HFF-Myc (cell line): ENCODE data around the gene RADIL.
"Not testable (repeated sequence)": the region's sequence is repeated elsewhere in the genome, so short reads cannot be mapped to it uniquely, and the experiment has no call there.

Source experiments
- DNase-seq: peaks from one replicate; pipeline ENCODE4 v3.0.0-alpha.2; 2011; ENCODE audit warnings: low read depth; ENCODE audit errors: extremely low read depth
- H3K4me3 ChIP-seq: replicated peaks from 2 replicates; pipeline ENCODE4 v1.5.1; 2011; ENCODE audit warnings: low read depth, mild to moderate bottlenecking, control low read depth, low read length
- TF ChIP-seq, protein P1 (sequence below): IDR thresholded peaks from 2 replicates; pipeline ENCODE4 v1.5.1; 2012; ENCODE audit warnings: mild to moderate bottlenecking, low read depth, low read length, control low read depth; ENCODE audit errors: missing control alignments

The RADIL gene

DNA sequence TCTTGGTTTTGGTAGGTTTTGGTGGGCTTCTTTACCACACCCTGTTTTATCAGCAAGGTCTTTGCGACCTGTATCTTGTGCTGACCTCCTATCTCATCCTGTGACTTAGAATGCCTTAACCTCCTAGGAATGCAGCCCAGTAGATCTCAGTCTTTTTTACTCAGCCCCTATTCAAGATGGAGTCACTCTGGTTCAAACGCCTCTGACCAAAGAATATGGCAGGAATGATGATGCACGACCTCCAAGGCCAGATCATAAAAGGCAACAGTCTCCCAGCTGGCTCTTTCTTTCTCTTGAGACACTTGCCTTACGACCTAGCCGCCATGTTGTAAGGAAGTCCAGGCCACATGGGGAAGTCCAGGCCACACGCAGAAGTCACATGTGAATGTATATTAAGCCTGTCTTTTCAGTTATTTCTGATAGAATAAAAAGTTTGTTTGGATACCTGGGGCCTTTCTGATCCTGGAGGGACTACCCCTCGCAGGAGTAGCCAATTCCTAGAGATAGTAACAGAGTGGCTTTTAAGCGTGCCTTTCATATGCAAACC is 10.5 kb upstream of the RADIL start:
- DNase-seq, result no peak

DNA sequence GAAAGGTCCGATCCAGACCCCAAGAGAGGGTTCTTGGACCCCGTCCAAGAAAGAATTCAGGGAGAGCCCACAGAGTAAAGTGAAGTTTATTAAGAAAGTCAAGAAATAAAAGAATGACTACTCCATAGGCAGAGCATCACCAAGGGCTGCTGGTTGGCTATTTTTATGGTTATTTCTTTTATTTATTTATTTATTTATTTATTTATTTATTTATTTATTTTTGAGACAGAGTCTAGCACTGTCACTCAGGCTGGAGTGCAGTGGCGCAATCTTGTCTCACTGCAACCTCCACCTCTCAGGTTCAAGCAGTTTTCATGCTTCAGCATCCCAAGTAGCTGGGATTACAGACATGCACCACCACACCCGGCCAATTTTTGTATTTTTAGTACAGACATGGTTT is 9.7 kb upstream of the RADIL start:
- H3K4me3 ChIP-seq, DNase-seq: not testable (repeated sequence)

More for the DNA sequence above, 10.5 kb upstream of the RADIL start:
- TF ChIP-seq, protein P1, sequence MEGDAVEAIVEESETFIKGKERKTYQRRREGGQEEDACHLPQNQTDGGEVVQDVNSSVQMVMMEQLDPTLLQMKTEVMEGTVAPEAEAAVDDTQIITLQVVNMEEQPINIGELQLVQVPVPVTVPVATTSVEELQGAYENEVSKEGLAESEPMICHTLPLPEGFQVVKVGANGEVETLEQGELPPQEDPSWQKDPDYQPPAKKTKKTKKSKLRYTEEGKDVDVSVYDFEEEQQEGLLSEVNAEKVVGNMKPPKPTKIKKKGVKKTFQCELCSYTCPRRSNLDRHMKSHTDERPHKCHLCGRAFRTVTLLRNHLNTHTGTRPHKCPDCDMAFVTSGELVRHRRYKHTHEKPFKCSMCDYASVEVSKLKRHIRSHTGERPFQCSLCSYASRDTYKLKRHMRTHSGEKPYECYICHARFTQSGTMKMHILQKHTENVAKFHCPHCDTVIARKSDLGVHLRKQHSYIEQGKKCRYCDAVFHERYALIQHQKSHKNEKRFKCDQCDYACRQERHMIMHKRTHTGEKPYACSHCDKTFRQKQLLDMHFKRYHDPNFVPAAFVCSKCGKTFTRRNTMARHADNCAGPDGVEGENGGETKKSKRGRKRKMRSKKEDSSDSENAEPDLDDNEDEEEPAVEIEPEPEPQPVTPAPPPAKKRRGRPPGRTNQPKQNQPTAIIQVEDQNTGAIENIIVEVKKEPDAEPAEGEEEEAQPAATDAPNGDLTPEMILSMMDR, result no peak
- H3K4me3 ChIP-seq, result no peak overlapping the region

DNA sequence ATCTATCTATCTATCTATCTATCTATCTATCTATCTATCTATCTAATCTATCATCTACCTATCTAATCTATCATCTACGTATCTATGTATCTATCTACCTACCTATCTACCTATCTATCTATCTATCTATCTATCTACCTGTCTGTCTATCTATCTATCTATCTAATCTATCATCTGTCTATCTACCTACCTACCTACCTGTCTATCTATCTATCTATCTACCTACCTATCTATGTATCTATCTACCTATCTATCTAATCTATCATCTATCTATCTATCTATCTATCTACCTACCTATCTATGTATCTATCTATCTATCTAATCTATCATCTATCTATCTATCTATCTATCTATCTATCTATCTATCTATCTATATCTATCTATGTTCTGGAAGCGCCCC is 8.0 kb upstream of the RADIL start:
- DNase-seq, H3K4me3 ChIP-seq: not testable (repeated sequence)

DNA sequence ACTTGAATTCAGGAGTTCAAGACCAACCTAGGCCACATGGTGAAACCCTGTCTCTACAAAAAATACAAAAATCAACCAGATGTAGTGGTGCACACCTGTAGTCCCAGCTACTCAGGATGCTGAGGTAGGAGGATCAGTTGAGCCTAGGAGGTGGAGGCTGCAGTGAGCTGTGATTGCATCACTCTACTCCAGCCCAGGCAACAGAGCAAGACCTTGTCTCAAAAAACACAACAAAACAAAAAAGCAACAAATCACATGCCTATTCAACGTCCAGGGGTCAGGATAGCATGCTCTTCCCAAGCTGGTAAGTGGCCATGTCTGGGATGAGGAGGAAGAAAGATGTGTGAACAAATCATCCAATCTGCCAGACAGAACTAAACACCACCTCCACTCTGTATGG is 6.2 kb upstream of the RADIL start:
- no peak for DNase-seq
- TF ChIP-seq, protein P1, result no peak
- H3K4me3 ChIP-seq, result no peak overlapping the region

DNA sequence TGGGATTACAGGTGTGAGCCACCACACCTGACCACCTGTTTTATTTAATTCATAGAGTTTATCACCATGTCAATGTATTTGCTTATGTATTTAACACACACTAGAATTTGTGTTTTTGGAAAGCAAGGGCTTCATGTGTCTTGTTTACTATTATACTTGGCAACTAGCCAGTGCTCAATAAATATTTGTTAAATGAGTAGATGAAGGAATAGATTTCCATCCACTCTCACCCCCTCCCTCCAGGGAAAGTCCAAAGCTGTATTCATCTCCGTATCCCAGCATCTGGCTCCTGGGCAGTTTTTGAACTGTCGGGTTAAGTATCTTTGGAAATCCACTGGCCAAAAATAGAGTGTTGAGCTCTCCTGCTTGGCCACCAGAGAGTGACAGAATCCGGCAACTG is 4.6 kb upstream of the RADIL start:
- DNase-seq, result no peak
- TF ChIP-seq, protein P1, result no peak
- no peak overlapping the region for H3K4me3 ChIP-seq

DNA sequence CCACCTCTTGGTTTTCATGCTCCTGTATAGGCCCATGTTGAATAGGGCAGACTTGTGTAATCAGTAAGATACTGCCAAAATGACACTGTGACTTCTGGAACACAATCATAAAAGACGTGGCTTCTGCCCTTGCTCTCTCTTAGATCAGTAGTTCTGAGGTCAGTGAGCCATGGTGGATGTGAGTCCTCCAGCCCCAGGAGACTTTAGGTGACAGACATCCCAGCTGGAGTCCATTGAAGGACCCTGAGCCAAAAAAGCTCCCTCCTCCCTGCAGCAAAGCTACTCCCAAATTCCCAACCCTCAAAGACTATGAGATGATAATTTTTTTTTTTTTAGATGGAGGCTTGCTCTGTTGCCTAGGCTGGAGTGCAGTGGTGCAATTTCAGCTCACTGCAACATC is 3.2 kb upstream of the RADIL start:
- no peak overlapping the region for H3K4me3 ChIP-seq
- TF ChIP-seq, protein P1, result no peak
- DNase-seq, result no peak

DNA sequence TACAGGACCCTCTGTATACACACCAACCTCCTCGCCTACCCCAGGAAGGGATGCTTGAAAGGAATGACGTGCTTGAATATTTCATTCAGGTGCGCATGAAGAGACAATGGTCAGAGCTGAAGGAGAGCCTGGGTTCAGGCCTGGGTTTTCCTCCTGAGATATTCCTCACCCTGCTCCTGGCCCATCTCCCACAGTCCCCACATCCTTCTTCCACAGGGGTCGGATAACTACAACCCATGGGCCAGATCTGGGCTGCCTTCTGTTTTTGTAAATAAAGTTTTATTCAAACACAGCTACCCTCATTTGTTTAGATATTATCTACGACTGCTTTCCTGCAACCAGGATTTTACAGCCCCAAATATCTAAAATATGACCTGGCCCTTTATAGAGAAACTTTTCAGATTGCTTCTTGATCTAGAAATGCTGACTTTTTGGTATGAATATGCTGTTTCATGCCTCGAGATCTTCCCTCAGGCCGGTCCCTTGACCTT is 1.8 kb upstream of the RADIL start:
- no peak overlapping the region for H3K4me3 ChIP-seq
- DNase-seq, result no peak
- TF ChIP-seq, protein P1, result no peak

DNA sequence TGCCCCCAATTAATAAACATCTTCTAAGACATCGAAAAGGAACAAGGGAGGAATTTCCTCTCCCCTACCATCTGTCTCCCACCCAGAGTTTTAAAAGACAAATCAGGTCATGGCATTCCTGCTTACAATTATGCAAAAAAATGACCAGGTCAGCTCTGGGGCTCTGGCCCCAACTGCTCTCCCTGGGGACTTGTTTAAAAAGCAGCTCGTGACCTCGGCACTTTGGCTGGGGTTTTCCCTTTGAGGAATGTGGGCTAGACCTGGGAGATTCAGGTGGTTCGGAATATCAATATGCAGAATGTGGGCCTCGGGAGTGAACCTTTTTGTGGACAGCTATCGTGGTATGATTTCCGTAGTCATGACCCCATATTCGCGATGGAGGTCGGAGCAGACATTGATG is 648 bp upstream of the RADIL start:
- TF ChIP-seq, protein P1, result no peak
- no peak overlapping the region for H3K4me3 ChIP-seq
- no peak for DNase-seq
